SKM-1 (cell line): ENCODE data around the gene LRRC36.

Experiments
- DNase-seq: peaks from one replicate; lab custom pipeline; 2025; ENCODE audit not compliant: unreplicated experiment; lab: John Stamatoyannopoulos, UW

Gene LRRC36

DNA sequence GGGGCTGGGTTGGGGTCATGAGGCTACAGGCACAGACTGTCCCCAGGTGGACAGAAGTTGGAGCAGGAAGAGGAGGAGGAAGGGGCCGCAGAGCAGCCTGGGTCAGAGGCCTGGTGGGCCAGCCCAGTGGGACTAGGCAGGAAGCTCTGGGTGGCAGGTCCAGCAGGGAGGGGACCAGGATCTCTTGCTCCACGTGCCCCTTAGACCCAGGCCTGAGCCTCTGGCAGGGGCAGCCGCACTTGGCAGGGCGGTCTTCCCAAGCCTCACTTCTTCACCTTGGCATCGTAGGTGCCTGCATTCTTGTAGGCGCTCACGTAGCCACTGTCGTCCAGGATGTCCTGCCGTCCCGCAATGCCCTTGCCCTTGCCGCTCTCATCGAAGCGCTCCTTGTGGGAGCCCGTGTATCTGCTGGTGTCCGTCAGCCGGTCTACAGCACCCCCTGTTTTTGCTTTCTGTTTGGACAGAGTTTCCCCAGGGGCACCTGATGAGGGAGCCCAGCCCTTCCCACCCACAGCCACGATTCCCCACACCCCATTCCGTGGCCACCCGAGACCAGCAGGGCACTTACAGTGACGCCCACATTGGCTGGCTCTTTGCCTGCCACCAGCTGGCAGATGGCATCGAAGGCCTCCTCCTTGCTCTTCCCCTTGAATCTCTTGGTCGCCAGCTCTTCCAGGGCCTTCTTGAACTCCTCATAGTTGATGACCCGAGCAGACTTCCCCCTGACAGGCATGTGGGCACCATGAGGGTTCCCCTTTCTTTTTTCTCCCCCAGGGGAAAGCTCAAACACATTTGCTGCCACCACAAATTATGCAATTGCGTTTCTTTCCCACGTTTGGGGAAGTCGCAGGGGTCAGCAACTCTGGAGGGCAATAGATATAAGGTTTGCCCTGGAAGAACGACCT is 63.5 kb downstream of the LRRC36 start:
- DNase-seq, result peak; percentile 85

DNA sequence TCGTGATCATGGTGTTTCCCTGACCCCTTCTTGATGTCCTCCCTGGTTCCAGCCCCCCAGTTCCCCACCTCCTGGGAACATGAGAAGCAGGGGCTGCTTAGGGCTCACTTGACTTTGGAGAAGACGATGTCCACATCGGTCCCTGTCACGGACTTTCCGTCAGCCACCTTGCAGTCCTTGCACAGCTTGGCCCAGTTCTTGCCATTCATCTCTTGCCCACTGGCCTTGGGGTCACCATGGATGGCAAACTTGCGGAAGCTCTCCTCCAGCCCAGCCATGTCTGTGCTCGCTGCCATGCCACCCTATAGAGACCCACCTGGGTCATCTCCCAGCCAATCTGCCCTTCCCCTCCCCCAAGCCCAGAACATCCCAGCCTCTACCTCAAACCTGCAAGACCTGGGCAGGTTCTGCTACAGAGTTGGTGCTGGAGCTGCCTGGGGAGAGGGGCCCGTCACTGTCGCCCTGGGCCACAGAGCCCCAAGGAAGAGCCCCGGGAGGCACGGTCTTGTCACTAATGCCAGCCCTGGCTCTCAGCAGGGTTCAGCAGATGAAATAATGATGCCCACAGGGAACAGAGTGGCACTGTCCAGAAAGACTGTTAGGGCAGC is 64.3 kb downstream of the LRRC36 start:
- no peak for DNase-seq

DNA sequence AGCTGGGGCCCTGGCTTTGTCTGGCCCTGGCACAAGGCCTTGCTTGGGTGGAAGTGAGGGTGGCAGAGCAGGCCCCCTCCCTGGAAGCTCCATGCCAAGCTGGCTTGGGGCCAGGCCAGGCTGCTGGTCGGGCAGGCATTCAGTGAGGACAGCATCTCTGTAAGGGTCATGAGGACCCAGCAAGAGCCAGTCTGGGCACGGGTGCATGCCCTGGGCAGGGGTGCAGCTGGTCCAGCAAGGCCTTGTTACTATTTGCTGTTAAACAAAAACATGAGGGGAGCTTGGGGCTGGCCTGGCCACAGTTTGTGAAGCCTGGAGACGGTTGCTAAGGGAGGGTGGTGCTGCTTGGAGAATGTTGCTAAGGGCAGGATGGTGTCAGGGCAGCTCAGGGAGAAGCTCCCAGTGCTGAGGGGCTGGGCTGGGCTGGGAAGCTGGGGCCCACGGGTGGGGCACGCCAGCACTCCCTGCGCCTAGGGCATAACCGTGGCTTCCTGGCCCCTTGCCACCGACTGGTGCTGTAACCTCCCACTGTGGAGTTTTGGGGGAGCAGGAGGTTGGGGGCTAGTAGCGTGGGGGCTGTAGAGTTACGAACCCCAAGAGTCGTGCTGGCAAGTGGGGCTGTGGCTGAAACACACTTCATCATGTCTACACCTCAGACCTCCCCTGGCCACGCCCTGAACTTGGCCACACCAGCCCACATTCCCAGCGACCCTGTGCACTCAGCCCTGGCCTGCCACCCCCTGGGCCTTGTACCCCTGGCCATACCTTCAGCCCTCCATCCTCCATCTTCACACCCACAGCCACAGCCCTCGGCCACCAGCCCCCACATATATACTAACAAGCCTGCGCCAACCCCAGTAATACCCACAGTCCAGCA is 65.0 kb downstream of the LRRC36 start:
- no peak for DNase-seq

DNA sequence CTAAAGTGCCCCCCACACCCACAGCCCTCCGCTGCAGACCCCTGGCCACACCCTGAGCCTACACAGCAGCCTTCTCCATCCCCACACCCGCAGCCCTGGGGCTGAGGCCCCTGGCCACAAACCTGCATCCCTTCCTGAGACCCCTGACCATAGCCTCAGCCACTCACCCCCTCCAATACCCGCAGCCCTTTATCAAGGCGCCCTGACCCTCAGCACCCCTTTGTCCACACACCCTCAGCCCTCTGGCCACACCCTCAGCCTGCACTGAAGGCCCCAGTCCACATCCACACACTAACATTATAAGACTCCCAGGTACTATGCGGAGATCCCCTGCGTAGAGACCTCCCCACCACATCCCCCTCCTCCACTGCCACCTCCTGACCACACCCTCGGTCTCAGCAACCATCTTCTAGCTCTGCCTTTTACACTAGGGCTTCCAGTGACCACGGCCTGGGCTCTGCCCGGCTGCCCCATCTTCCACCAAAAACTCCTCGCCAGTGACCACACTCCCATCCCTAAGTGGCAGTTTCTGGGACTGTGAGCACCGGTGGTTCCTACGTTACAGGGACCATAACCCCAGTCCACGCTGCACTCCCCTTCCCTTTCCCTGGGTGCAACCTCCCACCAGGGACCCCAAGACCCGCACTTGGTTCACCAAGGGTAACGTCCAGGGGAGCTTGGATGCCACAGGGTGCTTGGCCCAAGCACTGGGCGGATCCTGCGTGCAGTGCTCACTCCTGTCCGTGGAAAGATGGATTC is 65.9 kb downstream of the LRRC36 start:
- no peak for DNase-seq

DNA sequence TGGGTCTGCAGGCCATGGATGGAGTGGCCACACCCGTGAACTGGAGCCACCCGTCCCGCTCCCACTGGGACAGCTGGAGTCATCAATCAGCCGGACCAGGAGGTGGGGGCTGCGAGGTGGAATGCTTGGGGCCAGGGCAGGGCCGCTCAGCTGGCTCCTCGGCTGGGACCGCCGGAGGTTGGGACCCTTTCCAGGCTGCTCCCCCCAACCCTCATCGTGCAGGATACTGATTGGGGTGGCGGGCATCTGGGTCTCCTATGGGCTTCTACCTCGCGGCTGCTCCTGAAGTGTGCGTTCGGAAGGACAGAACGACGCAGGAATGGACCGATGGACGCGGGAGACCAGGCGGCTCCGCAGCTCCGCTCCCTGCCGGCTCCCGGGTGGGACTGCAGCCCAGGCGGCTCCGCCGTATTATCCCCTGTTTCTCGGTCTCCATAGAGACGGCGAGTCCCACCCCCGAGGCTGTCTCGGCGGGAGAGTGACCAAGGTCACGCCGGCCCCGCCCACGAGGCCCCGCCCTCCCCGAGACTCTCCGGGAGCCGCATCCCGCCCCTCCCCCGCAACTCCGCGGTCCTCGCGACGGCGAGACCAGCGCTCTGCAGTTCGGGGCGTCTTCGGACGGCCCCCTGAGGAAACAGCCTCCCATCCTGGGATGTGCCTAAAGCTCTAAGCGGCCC is 66.6 kb downstream of the LRRC36 start, which contains the start of gene TPPP3:
Gene TPPP3, minus strand, starts transcription at position 388 of the 677 bp plus-strand sequence. CDS start 2,387 bp downstream, outside the sequence.
- DNase-seq, result no peak

DNA sequence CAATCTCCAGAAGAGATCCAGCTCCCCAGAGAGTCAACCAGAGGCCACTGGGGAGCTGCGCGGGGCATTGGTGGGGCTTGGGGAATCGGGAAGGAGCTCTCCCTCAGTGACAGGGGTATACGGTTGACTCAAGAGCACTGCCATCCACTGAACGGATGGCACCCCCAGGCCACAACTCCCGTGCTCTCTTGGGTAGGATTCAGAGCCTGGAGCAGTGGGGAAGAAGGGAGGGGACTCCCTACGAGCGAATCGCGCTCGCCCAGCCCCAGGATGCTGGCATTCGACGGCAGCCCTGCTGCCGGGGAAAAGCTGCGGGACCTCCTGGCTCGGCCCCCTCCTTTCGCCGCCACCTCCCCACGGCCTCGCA is 67.2 kb downstream of the LRRC36 start:
- DNase-seq, result no peak

DNA sequence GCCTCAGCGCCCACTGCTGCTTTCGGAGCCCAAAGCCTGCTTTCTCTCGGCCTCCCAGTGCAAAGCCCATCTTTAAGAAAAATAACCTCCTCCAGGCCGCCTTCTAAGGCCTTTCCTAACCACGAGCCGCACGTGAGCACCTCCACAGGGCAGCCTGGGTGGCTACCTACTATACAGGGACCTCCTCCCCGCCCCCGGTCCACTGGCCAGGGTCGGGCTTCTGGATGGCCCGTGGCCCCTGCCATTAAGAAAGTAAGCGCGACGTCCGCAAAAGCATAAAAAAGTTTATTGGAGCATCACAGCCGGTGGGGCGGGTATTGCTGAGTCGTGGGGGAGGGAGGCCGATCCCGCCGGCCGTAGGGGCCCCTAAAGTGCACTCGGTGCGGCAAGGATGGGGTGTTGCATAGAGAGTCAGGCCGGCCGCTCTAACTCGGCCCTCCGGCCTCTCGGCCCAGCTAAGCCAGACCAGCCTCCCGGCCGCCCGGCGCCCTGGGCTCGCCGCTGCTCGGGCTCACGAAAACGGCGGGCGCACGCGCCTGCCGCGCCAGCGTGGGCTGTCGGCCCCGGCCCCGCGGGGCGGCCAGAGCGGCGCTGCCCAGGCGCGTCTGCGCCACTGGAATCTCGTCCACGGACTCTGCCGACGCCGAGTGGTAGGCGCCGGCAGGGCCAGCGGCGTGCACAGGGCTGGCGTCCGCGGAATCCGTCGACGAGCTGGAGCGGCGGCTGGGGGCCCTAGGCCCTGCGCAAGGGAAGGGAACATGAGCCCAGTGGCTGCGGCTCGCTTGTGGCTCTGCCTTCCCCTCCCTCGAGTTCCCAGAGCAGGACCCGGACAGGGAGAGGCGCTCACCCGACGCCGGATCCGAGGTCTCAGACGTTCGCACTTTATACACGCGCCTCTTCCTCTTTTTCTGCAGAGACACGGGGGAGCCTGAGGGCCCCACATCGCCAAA is 67.8 kb downstream of the LRRC36 start:
- DNase-seq, result no peak

DNA sequence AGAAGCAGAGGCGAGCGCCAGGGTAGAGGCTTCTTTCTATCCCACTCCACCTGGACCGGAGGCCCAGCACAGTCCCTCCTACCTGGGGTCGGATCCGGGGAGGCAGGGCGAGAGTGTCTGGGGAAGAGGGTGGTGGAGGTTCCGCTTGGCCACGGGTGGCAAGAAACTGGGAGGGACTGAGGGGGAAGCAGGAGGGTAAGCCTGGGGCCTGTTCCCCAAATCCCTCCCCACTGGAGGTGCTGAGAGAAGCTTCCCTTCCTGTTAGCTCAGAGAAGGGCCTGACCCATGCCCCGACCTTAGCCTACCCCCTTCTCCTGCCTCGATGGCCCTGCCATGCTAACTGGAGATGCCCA is 68.5 kb downstream of the LRRC36 start:
- DNase-seq, result no peak

DNA sequence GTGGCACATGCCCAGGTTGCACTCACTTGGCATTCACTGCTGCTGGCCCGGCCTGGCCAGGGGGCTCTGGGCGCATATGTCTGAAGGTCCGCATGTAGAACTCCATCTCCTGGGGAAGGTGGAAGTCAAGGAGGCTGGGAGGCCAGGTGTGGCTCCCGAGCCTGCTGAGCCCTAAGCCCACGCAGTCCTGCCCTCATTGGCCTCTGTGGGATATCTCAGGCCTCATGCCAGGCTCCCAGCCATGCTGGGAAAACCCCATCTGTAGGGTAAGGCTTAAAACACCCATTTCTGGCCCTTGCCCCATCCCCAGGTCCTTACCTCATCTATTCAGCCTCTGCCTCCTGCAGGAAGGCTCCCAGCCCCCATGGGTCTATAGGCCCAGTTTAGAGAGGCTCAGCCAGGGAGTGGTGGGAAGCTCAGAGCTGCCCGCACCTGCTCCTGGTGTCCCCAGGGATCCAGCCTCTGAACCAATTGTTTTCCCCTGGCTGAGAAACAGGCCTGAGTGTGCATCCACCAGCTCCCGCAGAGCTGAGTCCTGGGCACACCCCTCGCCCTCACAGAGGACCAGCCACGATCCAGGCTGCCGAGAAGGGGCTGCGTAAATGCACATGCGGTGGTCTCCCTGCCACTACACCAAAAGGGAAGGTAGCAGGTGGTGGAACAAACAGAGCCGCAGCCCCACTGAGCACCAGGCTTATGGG is 69.0 kb downstream of the LRRC36 start:
- DNase-seq, result no peak

DNA sequence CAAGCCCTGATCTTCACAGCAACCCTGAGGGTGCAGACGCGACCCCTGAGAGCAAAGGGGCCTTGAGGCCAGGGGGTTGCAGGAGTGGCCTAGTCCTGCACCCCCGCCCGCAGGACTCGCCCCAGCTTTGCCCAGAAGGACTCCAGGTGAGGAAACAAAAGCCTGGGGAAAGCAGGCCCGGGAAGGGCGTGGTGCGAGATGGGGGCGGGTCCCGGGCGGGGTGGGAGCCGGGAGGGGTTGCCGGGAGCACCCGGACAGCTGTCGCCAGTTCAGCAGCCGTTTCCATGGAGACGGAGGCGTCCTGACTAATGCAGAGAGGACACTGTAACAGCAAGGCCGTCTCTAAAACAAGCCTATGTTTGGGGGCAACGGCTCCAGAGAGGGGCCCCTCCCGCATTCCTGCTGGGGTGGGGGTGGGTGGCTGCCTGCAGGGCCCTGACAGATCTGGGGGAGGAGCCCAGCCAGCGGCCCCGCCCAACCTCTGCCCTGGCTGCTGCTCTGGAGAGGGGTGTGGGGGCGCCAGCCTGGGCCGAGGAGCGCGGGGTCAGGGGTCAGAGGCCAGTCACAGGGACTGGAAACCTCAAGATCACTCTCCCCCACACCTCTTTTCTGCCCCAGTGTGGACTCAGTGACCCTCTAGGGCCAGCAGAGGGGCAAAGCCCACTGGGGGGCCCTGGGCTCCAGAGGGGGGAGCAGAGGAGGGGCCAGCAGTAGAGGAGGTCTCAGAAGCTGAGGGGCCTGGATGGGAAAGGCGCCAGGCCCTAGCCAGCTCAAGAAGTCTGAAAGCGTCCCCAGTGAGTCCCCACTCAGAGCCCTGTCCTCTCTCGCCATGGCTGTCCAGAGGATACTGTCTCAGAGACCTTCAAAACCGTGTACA is 69.8 kb downstream of the LRRC36 start:
- no peak for DNase-seq

DNA sequence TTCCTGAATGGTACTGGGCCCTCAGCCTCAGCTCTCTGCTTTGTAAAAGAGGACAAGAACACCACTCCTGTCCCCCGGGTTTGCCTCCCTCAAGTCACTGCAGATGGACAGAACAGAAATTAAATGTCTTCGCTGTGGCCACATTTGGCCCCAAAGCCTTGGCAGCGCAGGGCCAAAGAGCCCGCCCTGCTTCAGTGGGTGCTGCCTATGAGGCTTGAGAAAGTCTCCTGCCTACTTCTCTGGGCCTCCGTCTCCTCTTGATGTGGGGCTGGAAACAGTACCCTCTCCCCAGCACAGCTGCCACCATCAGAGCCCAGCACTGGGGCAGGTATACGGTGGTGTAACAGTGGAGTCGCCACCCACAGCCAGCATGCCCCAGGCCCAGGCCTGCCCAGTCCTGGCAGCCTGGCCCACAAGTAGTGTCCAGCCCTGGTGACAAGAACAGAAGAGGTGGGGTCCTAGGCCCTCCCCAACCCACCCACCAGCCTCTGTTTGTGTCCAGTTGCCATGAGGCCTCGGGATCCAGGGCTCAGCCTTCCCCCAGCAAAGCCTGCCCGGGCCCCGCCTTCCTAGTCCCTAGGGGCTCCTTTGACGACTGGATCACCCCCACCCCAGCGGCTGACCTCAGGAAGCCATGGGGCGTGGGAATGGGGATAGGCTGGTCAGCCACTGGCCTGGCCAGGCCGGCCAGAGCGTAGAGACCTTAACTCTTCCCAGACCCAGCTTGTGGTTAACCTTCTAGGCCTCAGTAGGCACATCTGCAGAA is 70.6 kb downstream of the LRRC36 start:
- DNase-seq, result no peak

DNA sequence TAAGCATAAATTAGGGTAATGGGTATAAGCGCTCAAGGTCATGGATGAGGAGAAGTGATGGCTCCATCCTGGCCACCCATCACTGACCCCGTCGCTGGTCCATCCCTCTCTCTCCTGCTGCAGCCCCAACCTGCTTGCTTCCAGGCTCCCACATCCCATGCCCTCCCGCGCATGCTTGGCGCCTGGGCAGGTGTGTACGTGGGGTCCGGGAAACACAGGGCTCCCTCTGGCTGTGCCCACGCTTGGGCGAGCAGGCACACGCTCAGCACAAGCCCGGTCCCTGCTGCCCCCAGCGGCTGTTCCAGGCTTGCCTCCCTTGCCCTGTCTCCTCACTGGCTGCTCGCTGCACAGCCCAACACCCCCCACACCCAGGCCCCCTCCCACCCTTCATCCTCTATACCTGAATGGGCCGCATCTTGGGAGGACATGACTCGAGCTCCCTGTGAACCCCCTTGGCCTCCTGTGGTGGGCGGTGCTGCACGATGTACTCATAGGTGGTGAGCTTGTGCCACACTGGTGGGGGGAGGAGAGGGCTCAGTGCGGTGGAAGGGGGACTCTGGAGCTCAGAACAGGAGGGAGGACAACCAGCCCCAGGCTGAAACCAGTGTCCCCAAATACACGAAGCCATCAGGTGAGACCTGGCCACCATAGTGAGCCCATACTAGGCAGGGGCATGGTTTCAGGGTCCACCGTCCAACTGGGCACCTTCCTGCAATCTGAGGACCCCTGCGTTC is 71.4 kb downstream of the LRRC36 start:
- no peak for DNase-seq

DNA sequence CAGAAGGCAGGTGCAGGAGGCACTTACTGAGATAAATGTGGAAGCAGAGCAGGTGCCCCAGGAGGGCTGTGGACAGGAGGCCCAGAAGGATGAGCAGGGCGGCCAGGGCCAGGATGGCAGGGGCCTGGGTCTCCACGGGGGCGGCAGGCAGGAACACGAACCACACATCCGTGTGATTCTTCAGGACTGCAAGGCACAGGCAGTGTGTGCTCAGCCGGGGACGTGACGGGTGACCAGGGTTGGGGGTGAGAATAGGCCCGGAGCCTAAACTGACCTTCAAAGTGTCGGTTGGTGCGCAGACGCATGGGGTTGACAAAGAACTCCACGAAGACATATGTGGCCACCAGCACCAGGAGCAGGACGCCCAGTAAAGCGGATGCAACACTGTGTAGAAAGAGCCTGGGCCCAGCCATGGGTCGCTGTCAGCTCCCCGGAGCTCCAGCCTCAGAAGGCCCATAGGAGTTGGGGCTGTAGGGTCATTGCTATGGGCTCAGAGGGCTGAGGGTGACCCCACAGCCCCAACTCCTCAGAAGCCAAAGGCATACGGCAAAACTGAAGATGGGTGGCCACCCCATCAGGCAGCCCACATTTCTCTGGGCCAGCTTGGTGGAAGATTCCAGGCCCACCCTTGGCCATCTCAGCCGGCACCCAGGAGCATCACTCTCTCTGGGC is 72.1 kb downstream of the LRRC36 start:
- no peak for DNase-seq

DNA sequence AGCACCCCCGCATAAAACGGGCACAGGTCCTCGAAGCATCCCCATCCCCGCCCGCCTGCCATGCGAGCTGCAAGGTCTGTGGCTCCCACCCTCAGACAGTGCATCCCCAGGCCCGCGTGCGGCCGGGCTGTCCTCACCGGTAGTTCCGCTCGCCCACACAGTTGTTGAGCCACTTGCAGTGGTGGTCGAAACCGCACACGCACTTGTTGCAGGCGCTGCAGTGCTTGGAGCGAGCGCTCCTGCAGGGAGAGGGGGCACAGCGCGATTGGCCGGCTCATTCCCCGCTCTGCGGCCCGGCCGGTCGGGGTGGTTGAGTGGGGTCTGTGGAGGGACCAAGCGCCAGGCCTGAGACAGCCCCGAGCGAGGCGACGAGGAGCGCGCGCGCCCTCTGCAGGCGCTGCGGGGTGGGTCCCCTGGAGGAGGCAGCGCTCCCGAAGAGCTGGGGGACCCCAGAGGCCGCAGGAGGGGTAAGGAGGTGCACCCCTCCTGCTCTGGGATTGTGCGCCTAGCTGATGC is 72.7 kb downstream of the LRRC36 start:
- peak; percentile 11 for DNase-seq
